Measurements from ENCODE around the gene MCTP1. TPM values are rescaled to one million over a fixed set of nuclear protein-coding genes. Genes with fewer than 3 reads are reported as not detected.

The MCTP1 gene
- total and polyA plus RNA-seq, 4 donors, result 8.2 to 54.6 (median 12.3) TPM

GRCh38 chr5:94777056-94777880 lies 507.6 kb downstream of the MCTP1 start:
- peak in 1 of 6 donors; percentile 25 for DNase-seq (ENCODE audit: low read depth in 4 of 6, low spot score in 6 of 6)

DNA sequence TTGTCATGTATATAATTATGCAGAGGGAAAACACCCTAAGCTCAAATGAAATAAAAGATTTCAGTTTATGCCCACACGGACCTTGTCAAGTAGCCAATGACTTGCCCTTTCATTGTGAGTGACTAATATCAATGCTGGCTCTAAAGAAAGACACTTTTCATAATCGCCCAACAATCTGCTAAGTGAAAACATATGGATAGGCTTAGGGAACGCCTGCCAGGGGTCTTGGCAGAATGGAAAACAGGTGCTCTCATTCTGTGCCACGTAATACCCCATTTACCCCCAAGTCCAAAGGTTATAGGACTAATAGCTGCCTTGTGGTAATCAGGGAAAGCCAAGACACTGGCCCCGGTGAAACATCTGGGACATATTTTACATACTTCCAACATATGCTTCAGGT lies 508.7 kb downstream of the MCTP1 start:
- Histone ChIP-seq H3K4me3 (ENCODE audit: low read depth, low read length) (no peak overlapping the region), H3K4me1 (ENCODE audit: control insufficient read depth, insufficient read depth, low read length) (no peaks in the 10 kb centered on the region), H3K27me3 (ENCODE audit: control insufficient read depth, insufficient read depth, low read length) (no peaks in the 10 kb centered on the region), H3K9me3 (ENCODE audit: control insufficient read depth, insufficient read depth, low read length) (no peaks in the 10 kb centered on the region), H3K27ac (ENCODE audit: low read depth, low read length) (no peak overlapping the region), H3K36me3 (ENCODE audit: control insufficient read depth, insufficient read depth, low read length) (no peaks in the 10 kb centered on the region)
- WGBS (ENCODE audit: insufficient coverage), result 83% methylated on average over 2 of the region's 5 CpGs
- peak in 1 of 6 donors; percentile 39 for DNase-seq (ENCODE audit: low read depth in 4 of 6, low spot score in 6 of 6)

More at GRCh38 chr5:94777056-94777880, 507.6 kb downstream of the MCTP1 start:
- H3K9me3 ChIP-seq (ENCODE audit: control insufficient read depth, insufficient read depth, low read length), result no peaks in the 10 kb centered on the region
- no CpG with 5 or more reads among the region's 5 CpGs for WGBS (ENCODE audit: insufficient coverage)
- no peak overlapping the region for H3K27ac ChIP-seq (ENCODE audit: low read depth, low read length)
- H3K4me3 ChIP-seq (ENCODE audit: low read depth, low read length), result no peak overlapping the region
- H3K4me1 ChIP-seq (ENCODE audit: control insufficient read depth, insufficient read depth, low read length), result no peaks in the 10 kb centered on the region
- H3K27me3 ChIP-seq (ENCODE audit: control insufficient read depth, insufficient read depth, low read length), result no peaks in the 10 kb centered on the region
- no peaks in the 10 kb centered on the region for H3K36me3 ChIP-seq (ENCODE audit: control insufficient read depth, insufficient read depth, low read length)

DNA sequence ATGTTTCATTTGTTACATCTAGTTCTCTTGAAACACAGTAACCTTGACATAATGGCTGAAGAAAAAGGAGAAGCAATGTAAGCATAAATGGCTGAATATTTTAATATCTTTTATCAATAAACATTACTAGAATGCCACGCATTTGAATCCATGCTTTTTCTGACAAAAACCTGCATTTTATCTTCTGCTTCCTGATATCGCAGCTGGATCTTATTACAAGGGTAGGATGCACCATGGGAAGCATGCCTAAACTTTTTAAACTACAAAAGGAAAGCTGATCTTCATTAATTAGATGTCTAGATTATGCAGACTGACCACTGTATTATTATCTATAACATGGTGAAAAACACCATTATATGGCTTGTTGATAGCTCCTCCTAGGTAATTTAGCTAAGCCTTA lies 509.8 kb downstream of the MCTP1 start:
- Histone ChIP-seq H3K27ac (ENCODE audit: low read depth, low read length) (no peak overlapping the region), H3K9me3 (ENCODE audit: control insufficient read depth, insufficient read depth, low read length) (no peaks in the 10 kb centered on the region), H3K4me3 (ENCODE audit: low read depth, low read length) (no peak overlapping the region), H3K4me1 (ENCODE audit: control insufficient read depth, insufficient read depth, low read length) (no peaks in the 10 kb centered on the region), H3K27me3 (ENCODE audit: control insufficient read depth, insufficient read depth, low read length) (no peaks in the 10 kb centered on the region), H3K36me3 (ENCODE audit: control insufficient read depth, insufficient read depth, low read length) (no peaks in the 10 kb centered on the region)
- WGBS (ENCODE audit: insufficient coverage), result no CpG with 5 or more reads among the region's 2 CpGs
- no peak for DNase-seq (ENCODE audit: low read depth in 4 of 6, low spot score in 6 of 6)

DNA sequence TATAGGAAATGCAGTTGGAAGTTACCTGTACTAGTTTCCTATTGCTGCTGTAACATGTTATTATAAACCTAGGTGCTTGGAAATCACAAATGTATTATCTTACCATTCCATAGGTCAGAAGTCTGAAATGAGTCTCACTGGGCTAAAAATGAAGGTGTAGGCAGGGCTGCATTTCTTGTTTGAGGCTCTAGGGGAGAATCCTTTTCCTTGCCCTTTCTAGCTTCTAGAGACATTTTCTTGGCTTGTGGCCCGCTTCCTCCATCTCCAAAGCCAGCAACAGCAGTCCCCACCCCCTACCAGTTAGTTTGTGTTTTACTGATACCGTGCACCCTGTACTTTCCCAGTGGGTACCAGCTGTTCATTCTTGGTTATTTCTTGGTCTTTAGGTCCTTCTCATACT lies 513.2 kb downstream of the MCTP1 start:
- 80% methylated on average over 1 of the region's 2 CpGs for WGBS (ENCODE audit: insufficient coverage)
- no peaks in the 10 kb centered on the region for H3K36me3 ChIP-seq (ENCODE audit: control insufficient read depth, insufficient read depth, low read length)
- no peak overlapping the region for H3K4me3 ChIP-seq (ENCODE audit: low read depth, low read length)
- H3K27me3 ChIP-seq (ENCODE audit: control insufficient read depth, insufficient read depth, low read length), result no peaks in the 10 kb centered on the region
- H3K9me3 ChIP-seq (ENCODE audit: control insufficient read depth, insufficient read depth, low read length), result no peaks in the 10 kb centered on the region
- no peak for DNase-seq (ENCODE audit: low read depth in 4 of 6, low spot score in 6 of 6)
- H3K4me1 ChIP-seq (ENCODE audit: control insufficient read depth, insufficient read depth, low read length), result no peaks in the 10 kb centered on the region
- H3K27ac ChIP-seq (ENCODE audit: low read depth, low read length), result no peak overlapping the region

DNA sequence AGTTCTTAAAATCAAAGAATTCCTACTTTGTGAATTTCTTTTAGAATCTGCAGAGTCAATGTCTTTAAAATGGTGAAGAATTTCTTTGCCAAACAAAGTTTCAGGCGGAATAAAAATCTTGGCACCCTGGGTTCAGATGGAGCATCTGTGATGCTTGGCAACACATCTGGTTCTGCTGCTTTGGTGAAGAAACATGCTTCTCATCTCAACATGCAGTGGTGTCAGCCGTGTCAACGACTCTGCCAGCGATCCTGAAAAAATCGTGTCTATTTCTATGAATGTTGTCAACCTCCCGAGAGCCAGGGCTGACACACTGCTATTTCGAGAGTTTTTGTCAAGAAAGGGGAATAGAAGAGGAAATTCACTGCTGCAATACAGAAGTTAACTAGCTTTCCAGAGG lies 514.9 kb downstream of the MCTP1 start:
- no peaks in the 10 kb centered on the region for H3K27me3 ChIP-seq (ENCODE audit: control insufficient read depth, insufficient read depth, low read length)
- no peak overlapping the region for H3K27ac ChIP-seq (ENCODE audit: low read depth, low read length)
- H3K4me3 ChIP-seq (ENCODE audit: low read depth, low read length), result no peak overlapping the region
- WGBS (ENCODE audit: insufficient coverage), result 55% methylated on average over 7 of the region's 7 CpGs
- H3K9me3 ChIP-seq (ENCODE audit: control insufficient read depth, insufficient read depth, low read length), result no peaks in the 10 kb centered on the region
- no peaks in the 10 kb centered on the region for H3K36me3 ChIP-seq (ENCODE audit: control insufficient read depth, insufficient read depth, low read length)
- no peaks in the 10 kb centered on the region for H3K4me1 ChIP-seq (ENCODE audit: control insufficient read depth, insufficient read depth, low read length)
- peak in 1 of 6 donors; percentile 40 for DNase-seq (ENCODE audit: low read depth in 4 of 6, low spot score in 6 of 6)

DNA sequence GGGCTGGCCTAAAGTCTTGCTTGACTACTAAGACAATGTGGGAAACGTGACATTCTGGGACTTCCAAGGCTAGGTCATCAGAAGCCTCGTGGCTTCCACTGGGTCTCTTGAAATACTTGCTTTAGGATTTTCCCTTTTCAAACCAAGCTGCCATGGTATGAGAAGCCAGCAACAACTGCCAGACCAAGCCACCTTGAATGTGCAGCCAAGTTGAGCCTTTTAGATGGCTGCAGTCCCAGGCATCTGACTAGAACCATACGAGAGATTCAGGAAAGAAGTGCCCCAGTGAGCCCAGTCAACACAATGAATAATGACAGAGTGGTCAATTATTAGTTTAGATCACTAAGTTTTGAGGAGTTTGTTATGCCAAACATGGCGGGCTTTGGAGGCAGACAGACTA lies 523.1 kb downstream of the MCTP1 start:
- Histone ChIP-seq H3K9me3 (ENCODE audit: control insufficient read depth, insufficient read depth, low read length) (no peaks in the 10 kb centered on the region), H3K27me3 (ENCODE audit: control insufficient read depth, insufficient read depth, low read length) (no peaks in the 10 kb centered on the region), H3K4me1 (ENCODE audit: control insufficient read depth, insufficient read depth, low read length) (no peaks in the 10 kb centered on the region), H3K36me3 (ENCODE audit: control insufficient read depth, insufficient read depth, low read length) (no peaks in the 10 kb centered on the region), H3K27ac (ENCODE audit: low read depth, low read length) (no peak overlapping the region), H3K4me3 (ENCODE audit: low read depth, low read length) (no peak overlapping the region)
- DNase-seq (ENCODE audit: low read depth in 4 of 6, low spot score in 6 of 6), result no peak
- WGBS (ENCODE audit: insufficient coverage), result 66% methylated on average over 3 of the region's 4 CpGs

DNA sequence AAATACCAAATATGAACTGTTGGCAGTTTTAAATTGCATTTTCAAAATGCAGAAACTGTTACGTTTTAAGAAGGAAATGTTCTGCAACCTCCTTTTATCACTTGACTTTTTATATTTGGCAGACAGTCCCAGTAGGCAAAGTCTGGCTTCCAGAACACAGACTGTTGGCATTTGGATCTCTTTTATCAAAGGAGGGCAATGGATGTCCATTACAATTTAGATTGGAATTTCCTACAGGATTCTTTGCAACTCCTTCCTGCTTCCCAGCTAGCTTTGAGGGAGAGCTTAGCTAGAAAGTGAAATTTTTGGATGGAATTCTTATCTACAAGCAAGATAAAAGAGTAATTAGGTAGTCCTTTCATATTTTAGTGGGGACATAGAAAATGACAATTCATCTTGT lies 523.8 kb downstream of the MCTP1 start:
- no peaks in the 10 kb centered on the region for H3K36me3 ChIP-seq (ENCODE audit: control insufficient read depth, insufficient read depth, low read length)
- WGBS (ENCODE audit: insufficient coverage), result no CpG with 5 or more reads among the region's 1 CpG
- no peak overlapping the region for H3K4me3 ChIP-seq (ENCODE audit: low read depth, low read length)
- H3K9me3 ChIP-seq (ENCODE audit: control insufficient read depth, insufficient read depth, low read length), result no peaks in the 10 kb centered on the region
- no peak overlapping the region for H3K27ac ChIP-seq (ENCODE audit: low read depth, low read length)
- no peaks in the 10 kb centered on the region for H3K27me3 ChIP-seq (ENCODE audit: control insufficient read depth, insufficient read depth, low read length)
- H3K4me1 ChIP-seq (ENCODE audit: control insufficient read depth, insufficient read depth, low read length), result no peaks in the 10 kb centered on the region
- DNase-seq (ENCODE audit: low read depth in 4 of 6, low spot score in 6 of 6), result no peak

- H3K4me1 ChIP-seq (ENCODE audit: control insufficient read depth, insufficient read depth, low read length), result no peaks in the 10 kb centered on the region
- no peak overlapping the region for H3K4me3 ChIP-seq (ENCODE audit: low read depth, low read length)
- no peaks in the 10 kb centered on the region for H3K27me3 ChIP-seq (ENCODE audit: control insufficient read depth, insufficient read depth, low read length)
- H3K9me3 ChIP-seq (ENCODE audit: control insufficient read depth, insufficient read depth, low read length), result no peaks in the 10 kb centered on the region
- no peak overlapping the region for H3K27ac ChIP-seq (ENCODE audit: low read depth, low read length)
- no peaks in the 10 kb centered on the region for H3K36me3 ChIP-seq (ENCODE audit: control insufficient read depth, insufficient read depth, low read length)
- no CpG with 5 or more reads among the region's 1 CpG for WGBS (ENCODE audit: insufficient coverage)
- no peak for DNase-seq (ENCODE audit: low read depth in 4 of 6, low spot score in 6 of 6)
Measured at GRCh38 chr5:94759961-94760360, 524.9 kb downstream of the MCTP1 start.

DNA sequence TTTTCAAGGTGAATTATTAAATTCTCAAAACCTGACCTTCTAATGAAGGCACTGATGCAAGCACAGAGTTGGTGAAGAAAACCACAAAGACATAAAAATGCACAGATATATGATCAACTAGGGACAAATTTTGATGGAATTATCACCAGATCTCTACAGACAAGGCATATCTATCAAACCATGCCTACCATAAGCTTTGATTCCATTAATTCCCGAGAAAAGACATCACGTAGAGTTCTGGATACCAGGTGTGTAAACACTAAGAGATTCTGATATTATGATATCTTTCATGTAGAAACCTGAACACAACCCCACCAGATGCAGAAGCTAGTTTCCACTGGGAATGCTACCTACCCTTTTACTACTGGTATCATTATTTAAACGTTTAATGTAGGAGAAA lies 525.9 kb downstream of the MCTP1 start:
- Histone ChIP-seq H3K4me1 (ENCODE audit: control insufficient read depth, insufficient read depth, low read length) (no peaks in the 10 kb centered on the region), H3K36me3 (ENCODE audit: control insufficient read depth, insufficient read depth, low read length) (no peaks in the 10 kb centered on the region), H3K27ac (ENCODE audit: low read depth, low read length) (no peak overlapping the region), H3K9me3 (ENCODE audit: control insufficient read depth, insufficient read depth, low read length) (no peaks in the 10 kb centered on the region), H3K27me3 (ENCODE audit: control insufficient read depth, insufficient read depth, low read length) (no peaks in the 10 kb centered on the region), H3K4me3 (ENCODE audit: low read depth, low read length) (no peak overlapping the region)
- DNase-seq (ENCODE audit: low read depth in 4 of 6, low spot score in 6 of 6), result no peak
- no CpG with 5 or more reads among the region's 3 CpGs for WGBS (ENCODE audit: insufficient coverage)

DNA sequence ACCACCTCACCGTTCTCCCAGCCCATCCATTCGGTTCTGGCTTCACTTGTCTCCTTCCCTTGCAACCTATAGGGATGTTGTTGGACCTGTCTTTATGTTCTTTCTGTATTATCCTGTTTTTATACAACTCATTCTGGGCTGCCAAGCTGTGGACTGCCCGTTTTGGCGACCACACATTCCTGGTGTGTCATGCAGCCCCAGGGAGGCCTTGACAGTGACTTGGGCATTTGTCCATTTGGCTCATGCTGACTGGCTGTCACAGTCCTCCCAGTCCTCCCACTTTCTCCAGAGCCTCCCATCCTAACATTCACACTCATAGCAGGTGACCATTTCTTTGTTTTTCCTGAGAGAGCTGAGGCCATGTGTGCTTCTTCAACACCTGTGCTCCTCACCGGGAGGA lies 530.1 kb downstream of the MCTP1 start:
- DNase-seq (ENCODE audit: low read depth in 4 of 6, low spot score in 6 of 6), result no peak
- 90% methylated on average over 3 of the region's 5 CpGs for WGBS (ENCODE audit: insufficient coverage)
- Histone ChIP-seq H3K4me3 (ENCODE audit: low read depth, low read length) (no peak overlapping the region), H3K27me3 (ENCODE audit: control insufficient read depth, insufficient read depth, low read length) (no peaks in the 10 kb centered on the region), H3K9me3 (ENCODE audit: control insufficient read depth, insufficient read depth, low read length) (no peaks in the 10 kb centered on the region), H3K27ac (ENCODE audit: low read depth, low read length) (no peak overlapping the region), H3K36me3 (ENCODE audit: control insufficient read depth, insufficient read depth, low read length) (no peaks in the 10 kb centered on the region), H3K4me1 (ENCODE audit: control insufficient read depth, insufficient read depth, low read length) (no peaks in the 10 kb centered on the region)

Data from spinal cord (tissue), 10 donors.